ENCODE data around the gene DDX25.

The DDX25 gene

DNA sequence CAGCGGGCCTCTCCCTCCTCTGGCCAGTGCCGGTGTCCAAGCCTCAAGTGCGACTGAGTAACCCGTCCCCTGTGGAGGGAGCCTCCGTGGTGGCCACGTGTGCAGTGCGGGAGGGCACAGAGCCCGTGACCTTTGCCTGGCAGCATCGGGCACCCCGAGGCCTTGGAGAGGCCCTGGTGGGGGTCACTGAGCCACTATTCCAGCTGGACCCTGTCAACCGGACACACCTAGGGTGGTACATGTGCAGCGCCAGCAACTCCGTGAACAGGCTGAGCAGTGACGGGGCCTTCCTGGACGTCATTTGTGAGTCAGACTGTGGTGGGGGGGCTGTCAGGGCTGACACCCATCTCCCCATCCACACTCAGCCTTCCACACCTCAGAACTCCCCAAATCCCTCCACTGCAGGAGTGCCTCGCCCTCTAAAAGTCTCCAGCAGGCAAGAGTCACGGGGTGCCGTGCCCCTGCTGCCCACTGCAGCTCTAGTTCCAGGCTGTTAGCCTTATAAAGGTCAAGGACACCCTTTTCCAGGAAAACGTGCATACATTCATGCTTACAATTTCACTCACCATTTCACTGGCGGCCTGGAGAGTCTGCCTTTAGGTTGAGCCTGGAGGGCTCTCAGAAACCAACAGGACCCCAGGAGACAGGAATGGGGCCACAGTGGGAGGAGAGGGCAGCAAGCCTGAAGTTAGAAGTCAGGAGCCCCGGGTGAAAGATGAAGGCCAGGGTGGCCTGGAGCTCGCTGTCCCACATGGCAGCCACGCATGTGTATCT lies 44.2 kb downstream of the DDX25 start:
- FAIRE-seq (no peak), DNase-seq (ENCODE audit: low spot score) (no peak)

DNA sequence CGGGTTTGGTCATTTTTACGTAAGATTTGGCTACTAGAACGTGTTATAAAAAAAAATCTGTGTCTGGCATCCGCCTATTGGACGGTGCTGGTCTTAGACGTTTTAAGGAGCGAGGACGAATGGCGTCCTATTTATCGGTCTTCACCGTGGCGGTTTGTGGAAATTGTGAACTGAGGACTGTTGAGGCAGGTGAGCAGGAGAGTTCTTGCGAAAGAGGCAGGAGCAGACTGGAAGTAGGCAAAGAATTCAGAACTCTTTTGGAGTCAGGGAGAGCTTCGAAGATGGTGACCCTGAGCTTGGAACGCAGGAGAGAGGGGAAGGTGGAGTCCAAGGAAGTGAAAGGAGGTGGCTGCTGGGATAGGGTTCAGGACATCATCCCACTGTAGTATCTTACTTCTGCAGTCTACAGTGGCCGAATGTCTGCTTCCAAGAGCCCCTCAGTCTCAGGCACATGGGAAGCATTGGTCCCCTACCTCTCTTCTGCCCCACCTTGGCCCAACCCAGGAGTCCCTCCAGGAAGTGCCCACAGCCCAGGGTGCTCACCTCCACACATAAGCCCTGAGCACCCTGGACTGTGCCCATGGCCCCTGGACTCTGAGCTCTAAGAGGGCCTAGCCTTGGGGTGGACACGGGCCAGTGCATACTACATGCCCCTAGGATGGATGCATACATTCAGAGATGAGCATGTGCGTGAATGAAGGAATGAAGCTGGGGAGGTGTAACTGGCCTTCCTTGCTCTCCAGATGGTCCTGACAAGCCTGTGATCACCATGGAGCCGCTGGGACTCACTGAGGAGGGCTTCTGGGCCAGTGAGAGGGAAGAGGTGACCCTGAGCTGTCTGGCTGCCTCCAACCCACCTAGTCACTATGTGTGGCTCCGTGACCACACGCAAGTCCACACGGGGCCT lies 45.2 kb downstream of the DDX25 start:
- DNase-seq (ENCODE audit: low spot score) = no peak
- no peak for FAIRE-seq

DNA sequence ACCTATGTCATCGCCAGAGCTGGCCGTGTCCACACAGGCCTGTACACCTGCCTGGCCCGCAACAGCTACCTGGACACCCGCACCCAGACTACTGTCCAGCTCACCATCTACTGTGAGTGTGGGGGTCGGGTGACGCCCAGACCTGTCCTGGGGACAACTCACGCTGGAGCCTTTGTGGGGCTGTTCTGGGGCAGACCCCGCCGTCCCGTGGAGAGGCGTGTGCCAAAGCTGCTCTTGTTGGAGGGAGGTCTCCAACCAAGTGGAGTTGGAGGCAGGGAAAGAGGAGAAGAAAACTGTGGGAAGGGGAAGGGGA lies 45.8 kb downstream of the DDX25 start:
- DNase-seq (ENCODE audit: low spot score) (no peak), FAIRE-seq (no peak)

DNA sequence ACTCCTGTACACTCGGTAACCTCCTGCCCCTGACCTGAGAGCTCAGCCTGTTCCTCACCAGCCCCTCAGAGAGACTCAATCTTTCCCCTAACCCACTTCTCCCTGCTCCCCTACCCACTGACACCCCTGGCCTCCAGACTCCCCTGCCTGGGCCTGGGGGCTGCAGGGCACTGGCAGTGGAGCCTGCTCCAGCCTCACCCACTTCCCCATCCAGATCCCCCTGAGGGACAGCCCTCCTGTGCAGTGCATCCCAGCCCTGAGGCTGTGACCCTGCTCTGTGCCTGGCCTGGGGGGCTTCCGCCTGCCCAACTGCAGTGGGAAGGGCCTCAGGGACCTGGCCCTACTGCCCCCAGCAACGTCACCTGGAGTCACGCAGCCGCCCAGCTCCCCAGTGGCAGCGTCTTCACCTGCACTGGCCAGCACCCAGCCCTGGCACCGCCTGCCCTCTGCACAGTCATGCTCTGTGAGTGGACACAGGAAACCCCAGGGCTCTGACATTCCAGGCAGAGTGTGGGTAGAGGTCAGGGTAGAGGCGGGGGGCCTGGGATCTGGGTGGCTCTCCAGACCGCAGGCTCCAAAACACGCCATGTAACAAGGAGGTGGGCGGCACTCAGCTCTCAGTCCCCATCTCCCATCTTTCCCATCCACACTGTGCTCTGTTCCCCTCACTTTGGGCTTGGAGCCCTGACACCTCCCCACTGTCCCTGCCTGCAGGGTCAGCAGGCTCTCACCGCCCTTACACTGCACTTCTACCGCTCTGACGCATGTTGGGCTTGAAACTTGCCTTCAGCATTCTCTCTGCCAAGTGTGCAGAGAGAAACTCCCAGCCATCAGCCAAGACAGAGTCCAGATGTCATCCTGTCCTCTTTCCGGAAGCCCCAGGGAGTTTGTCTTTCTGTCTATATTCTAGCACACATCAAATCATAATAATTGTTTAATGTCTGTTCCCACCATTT lies 46.7 kb downstream of the DDX25 start:
- DNase-seq (ENCODE audit: low spot score) = no peak
- FAIRE-seq = no peak

DNA sequence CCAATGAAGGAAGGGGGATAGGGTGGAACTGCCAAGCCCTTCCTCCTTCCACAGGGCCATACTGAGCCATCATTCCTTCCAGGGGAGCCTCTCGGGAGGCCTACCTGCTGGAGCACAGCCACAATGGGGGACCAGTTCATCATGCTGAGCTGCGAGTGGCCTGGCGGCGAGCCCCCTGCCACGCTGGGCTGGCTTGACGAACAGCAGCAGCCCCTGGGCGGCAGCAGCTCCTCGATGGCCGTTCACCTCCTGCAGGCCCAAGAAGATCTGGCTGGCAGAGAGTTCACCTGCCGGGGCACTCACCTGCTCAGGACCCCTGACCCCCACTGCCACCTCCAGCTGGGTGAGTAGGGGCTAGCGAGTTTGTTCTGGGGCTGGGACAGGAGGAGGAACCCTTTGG lies 47.4 kb downstream of the DDX25 start:
- FAIRE-seq (no peak), DNase-seq (ENCODE audit: low spot score) (no peak)

DNA sequence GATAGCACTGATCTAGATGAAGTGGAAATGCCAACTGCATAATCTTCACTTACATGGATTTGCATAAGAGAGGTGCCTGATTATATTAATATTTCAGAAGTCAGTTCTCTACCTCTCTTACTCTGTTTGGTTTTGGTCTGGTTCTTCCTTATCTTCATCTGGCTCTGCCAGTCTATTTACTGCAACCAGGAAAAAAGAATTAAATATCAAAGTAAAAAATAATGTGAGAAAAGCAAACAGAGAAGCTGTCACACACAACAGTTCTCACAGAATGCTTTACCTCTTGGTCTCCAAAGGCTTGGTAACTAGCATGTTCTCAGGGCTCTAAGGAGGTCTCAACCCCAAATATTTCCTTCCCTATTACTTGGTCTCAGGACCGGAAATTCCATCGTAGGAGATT lies 48.3 kb downstream of the DDX25 start:
- DNase-seq (ENCODE audit: low spot score) = no peak

GRCh38 chr11:125952973-125953372 lies 48.7 kb downstream of the DDX25 start:
- FAIRE-seq = no peak
- no peak for DNase-seq (ENCODE audit: low spot score)

More for the DNA sequence above, 48.3 kb downstream of the DDX25 start:
- no peak for FAIRE-seq

- no peak for FAIRE-seq
- DNase-seq (ENCODE audit: low spot score) = no peak
Observed at GRCh38 chr11:125953401-125953935, 49.2 kb downstream of the DDX25 start.

DNA sequence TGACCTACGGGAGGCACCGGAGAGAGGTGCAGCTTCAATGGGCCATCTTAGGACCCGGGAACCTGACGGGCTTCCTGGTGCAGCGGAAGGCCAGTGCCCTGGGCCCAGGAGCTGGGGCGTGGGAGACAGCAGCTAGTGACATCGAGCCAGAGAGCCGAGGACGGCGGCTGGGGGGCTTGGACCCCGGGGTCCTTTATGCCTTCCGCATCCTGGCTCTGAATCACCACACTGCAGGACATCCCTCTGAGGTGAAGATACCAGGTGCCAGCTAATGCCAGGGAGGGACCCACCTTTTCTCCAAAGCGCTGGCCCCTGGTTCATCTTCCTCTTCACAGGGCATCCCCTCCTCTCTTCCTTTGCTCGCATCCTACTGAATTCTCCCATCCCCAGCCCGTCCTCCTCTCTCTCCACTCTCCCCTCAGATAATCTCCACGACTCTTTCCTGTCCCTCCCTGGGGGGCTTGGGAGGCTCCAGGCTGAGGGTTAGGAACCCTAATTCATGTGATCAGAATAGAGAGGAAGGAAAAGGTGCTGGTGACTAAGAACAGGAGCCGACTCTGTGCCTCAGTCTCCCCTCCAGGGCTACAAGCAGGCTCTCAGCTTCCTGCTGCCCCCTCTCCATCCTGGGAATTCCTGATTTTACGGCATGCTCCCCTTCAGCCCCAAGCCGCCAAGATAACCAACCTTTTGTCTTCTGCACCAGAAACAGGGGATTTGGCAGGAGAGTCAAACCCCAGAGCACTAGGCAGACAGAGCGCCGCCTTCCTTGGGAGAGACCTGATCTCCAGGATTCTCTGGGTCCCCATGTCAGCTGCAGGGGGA lies 50.0 kb downstream of the DDX25 start:
- no peak for DNase-seq (ENCODE audit: low spot score)
- FAIRE-seq = no peak

DNA sequence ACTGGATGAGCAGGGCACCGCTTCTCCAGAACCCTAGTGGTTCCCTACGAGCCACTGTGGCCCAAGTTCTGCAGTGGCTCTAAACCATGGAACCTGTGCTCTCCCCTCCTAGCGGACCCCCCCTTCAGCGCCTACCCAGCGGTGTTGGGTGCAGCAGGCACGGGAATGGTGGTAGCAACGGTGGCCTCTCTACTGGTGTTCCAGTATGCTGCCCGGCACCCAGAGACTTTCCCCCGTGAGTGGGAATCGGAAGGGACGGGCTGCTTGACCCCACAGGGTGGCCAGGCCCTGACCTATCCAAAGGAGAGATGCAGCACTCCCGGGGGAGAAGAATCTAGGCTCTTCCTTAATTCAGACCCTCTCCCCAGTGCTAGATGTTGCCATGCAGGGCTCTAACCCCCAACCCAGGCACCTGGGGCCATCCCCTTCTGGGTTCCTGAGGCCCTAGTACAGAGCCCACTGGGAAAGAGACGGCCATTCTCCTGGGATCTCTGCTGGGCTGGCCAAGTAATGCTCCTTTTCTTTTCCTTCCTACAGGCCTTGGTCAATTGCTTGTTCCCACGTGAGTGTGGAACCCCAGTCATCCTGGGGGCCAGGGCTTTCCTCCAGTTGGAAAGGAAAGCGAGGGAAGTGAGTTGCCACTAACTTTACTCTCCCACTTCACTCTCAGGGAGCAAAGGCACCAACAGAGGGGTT lies 50.8 kb downstream of the DDX25 start:
- FAIRE-seq (no peak), DNase-seq (ENCODE audit: low spot score) (no peak)

- FAIRE-seq (no peak), DNase-seq (ENCODE audit: low spot score) (no peak)
Observed at GRCh38 chr11:125955856-125956255, 51.5 kb downstream of the DDX25 start.

GRCh38 chr11:125956391-125957134 lies 52.3 kb downstream of the DDX25 start:
- no peak for DNase-seq (ENCODE audit: low spot score)
- no peak for FAIRE-seq

DNA sequence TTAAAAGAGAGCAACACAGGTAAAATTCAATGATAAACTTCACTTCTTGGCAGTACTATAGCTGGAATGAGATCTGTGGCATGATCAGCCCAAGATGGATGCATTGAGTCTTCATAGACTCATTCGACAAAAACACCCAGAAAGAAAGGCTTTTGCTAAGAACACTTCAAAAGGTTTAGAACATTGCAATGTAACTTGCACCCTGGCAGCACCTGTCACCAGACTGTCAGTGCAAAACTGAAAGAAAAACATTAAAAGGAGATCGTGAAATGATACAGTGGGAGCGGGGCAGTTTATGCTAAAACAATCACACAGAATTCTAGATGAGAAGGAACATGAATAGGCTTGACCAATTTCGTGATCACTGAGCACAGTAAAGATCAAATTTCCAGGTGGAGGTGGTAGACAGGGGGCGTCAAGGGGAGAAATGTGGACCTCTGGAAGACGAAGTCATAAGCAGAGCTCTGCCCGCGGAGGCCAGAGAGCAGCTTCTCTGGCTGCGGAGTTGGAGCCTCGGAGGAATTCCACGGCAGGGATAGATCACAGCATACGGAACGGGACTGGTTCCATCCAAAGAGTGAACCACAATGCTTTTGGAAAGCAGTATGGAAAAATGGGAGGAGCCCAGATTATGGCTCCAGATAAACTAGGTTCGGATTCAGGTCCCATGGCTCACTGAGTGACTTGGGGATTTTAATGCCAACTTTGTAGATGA lies 53.5 kb downstream of the DDX25 start:
- DNase-seq (ENCODE audit: low spot score) (no peak), FAIRE-seq (no peak)

GRCh38 chr11:125958872-125959400 lies 54.6 kb downstream of the DDX25 start:
- no peak for DNase-seq (ENCODE audit: low spot score)
- FAIRE-seq = no peak

GRCh38 chr11:125959511-125959910 lies 55.2 kb downstream of the DDX25 start:
- FAIRE-seq (no peak), DNase-seq (ENCODE audit: low spot score) (no peak)

DNA sequence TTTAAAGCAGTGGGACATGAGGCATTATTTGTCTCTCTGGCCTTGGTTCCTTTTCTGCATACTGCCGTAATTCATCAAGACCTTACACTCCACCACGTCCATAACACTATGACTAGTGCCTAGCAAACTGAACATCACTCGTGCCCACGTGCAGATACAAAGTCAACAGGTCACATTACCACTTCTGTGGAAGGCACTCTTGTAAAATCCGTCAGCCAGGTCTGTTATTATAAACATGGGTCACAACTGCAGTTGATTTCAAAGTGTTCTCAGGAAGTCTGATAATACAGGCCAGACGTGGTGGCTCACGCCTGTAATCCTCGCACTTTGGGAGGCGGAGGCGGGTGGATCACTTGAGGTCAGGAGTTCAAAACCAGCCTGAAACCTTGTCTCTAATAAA lies 55.6 kb downstream of the DDX25 start:
- FAIRE-seq (no peak), DNase-seq (ENCODE audit: low spot score) (no peak)

GRCh38 chr11:125960771-125961170 lies 56.5 kb downstream of the DDX25 start:
- FAIRE-seq (no peak), DNase-seq (ENCODE audit: low spot score) (no peak)

DNA sequence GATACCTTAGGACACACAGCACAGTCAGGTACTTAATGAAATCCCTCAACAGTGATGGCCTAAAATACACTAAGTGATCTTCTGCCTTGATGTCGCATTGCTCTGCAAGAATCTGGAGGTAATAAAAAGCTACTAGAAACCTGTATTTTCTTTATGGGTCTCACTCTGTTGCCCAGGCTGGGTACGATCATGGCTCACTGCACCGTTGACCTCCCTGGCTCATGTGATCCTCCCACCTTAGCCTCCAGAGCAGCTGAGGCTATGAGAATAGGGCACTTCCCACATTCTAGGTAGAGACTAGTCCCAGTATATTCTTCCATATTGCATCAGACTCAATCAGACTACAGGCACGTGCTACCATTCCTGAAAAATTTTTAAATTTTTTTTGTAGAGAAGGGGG lies 63.2 kb downstream of the DDX25 start:
- no peak for DNase-seq (ENCODE audit: low spot score)
- FAIRE-seq = no peak
